Measurements from ENCODE around the gene SMIM1.

SMIM1 gene, protein sequence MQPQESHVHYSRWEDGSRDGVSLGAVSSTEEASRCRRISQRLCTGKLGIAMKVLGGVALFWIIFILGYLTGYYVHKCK

DNA sequence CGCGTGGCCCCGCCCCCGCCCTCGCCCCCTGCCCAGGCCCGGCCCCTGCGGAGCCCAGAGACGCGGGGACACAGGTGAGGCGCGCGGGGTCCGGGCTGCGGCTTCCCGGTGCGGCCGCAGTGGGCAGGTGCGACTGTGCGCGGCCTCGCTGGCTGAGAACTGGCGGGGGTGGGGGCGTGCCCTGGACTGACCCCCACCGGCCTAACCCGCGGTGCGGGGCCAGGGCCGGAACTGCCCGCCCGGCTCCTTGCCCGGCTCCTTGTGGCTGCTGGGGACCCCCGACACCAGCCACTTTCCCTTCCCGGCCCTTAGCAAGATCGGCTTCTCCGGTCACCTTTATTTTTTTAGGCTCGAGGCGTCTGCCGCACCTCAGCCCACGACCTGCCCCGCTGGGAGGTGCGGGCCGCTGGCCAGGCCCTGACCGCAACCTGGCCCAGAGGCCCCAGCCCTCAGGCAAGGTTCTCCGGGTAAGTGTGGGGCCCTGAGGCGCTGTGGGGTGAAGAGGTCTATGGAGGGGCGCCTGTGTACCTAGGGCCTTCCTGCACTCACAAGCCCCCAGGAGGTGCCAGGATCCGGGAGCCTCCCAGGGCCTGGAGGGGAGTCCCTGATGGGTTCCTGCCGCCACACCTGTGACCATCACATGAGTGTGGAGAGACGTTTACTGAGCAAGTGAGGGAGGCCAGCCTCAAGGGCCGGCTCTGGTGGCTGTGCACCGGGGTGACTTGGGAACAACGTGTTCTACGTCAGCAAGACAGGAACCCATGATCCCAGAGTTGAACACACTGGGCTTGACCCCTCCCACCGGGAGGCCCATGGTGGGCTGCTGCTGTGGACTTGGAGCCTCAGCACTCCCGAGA lies at the start of gene SMIM1:
TSS of gene SMIM1 (plus strand) at position 35 of the 857 bp plus-strand sequence. CDS start 2,625 bp downstream, outside the sequence.
- no peak for DNase-seq

DNA sequence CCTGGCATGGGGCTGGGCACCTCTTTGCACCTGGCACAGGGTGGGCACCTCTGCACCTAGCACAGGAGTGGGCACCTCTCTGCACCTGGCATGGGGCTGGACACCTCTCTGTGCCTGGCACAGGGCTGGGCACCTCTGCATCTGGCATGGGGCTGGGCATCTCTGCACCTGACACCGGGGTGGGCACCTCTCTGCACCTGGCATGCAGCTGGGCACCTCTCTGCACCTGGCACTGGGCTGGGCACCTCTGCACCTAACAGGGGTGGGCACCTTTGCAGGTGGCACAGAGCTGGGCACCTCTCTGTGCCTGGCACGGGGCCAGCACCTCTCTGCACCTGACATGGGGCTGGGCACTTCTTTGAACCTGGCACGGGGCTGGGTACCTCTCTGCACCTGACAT lies 49.7 kb upstream of the SMIM1 start:
- DNase-seq, result no peak

DNA sequence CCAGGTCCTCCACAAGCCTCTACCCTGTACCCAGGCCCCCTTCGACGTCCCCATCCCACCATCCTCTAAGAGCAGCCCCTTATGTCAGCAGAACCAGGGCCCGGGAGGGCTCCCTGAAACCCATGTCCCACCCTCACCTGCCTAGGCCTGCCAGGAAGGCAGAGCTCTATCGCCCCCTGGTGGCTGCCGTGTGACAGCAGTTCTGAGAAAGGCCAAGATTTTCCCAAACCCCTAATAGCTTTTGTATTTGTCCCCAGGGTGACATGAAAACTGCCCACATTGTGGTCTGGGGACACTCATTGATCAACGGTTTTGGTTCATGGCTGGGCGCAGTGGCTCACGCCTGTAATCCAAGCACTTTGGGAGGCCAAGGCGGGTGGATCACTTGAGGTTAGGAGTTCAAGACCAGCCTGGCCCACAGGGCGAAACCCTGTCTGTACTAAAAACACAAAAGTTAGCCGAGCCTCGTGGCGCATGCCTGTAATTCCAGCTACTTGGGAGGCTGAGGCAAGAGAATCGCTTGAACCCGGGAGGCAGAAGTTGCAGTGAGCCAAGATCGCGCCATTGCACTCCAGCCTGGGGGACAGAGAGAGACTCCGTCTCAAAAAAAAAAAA lies 48.0 kb upstream of the SMIM1 start:
- peak; percentile 39 for DNase-seq

DNA sequence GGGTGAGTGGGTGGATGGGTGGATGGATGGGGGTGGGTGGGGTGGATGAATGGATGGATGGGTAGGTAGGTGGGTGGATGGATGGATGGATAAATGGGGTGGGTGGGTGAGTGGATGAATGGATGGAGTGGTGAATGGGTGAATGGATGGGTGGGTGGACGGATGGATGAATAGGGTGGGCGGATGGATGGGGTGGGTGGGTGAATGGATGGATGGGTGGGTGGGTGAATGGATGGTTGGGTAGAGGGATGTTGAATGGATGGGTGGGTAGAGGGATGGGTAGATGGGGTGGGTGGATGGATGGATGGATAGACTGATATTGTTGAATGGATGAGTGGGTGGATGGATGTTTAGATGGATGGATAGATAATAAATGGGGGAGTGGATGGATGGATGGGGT lies 47.2 kb upstream of the SMIM1 start:
- no peak for DNase-seq

DNA sequence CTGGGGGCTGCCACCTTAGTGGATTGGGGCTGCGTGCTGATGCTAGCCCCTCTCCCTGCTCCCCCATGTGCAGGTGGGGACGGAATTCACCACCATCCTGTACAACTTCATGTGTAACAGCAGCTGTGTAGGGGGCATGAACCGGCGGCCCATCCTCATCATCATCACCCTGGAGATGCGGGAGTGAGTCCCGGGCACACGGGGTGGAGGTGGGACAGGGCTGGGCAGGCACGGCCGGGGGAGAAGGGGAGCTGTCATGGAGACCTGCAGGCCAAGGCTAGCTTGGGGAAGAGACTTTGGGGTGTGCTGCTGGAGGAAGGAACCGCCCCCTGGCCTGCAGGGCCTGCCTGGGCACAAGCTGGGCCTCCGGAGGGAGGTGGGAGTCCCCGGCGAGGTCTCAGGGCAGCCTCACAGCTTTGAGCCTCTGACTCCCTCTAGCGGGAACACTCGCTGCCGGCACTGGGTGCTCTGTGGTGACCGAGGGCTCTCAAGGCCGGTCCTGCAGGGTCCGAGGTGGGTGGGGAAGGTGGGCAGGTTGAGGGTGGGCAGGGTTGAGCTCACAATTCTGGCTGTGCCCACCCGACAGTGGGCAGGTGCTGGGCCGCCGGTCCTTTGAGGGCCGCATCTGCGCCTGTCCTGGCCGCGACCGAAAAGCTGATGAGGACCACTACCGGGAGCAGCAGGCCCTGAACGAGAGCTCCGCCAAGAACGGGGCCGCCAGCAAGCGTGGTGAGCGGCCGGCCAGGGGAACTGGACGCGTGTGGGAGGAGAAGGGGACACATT lies 45.3 kb upstream of the SMIM1 start:
- no peak for DNase-seq

DNA sequence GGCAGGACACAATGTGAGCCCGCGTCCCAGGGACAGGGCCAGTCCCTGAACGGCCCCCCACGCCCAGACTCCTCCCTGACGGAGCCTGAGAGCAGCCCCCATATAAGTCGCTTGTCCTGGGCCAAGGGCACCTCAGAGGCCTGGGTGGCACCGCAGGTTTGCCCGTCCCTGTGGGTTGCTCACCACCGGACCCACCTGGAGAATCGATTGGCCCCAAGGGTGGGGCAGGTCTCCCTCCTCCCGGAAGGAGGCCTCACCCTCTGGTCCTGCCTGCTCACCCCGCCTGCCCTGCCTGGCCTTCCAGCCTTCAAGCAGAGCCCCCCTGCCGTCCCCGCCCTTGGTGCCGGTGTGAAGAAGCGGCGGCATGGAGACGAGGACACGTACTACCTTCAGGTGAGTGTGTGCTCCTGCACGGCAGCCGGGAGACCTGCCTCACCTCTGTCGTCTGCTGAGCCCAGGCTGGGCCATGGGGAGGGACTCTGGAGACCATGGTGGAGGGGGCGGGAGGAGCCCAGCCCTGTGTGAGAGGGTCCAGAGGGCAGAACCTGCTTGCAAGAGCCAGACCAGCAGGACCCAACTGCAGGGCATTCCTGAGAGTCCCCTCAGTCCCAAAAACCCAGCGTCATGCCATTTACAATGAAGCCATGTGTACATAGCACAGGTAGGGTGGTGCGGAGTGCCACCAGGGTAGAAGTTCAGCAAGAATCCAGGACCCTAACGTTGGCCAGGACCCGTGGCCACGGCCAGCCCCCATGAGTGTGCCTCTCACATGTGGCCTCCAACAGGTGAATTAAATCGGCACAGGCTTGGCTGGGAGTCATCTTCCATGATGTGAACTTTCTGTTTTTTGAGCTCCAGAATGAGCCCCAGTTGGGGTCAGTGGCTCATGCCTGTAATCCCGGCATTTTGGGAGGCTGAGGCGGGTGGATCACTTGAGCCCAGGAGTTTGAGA lies 44.4 kb upstream of the SMIM1 start:
- no peak for DNase-seq

DNA sequence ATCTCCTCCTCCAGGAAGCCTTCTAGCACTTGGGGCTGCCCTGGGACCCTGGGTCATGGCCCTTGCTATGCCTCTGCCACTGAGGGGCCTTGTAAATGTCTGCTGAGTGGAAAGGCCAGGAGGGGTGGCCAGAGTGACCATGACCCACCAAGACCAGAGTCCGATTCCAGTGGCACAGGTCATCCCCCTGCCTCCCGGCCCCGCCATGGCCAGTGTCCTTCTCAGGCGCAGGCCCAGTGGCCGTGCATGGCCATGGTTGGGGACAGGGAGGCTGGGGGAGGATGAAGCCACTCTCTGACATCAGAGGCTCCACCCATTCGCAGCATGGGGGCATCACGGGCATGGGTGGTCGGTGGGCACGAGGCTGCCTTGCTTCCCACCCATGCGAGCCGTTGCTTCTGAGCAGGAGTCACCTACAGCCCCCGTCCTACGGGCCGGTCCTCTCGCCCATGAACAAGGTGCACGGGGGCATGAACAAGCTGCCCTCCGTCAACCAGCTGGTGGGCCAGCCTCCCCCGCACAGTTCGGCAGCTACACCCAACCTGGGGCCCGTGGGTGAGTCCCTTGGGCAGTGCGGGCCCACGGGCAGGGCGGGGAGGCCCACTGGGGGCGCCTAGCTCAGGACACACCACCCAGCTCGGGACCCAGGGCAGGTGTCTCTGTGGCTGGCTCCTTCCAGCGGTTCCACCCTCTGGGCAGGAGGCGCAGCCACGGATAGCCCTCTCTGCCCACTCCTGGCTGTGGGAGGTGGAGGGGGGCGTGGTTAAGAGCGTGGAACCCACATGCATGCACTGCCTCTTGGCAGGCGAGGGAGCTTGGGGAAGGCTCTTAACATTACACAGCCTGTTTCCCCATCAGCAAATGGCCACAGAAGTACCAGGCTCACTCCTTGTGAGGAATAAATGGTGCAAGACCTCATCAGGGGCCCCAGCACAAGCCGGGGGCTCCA lies 42.7 kb upstream of the SMIM1 start:
- no peak for DNase-seq

DNA sequence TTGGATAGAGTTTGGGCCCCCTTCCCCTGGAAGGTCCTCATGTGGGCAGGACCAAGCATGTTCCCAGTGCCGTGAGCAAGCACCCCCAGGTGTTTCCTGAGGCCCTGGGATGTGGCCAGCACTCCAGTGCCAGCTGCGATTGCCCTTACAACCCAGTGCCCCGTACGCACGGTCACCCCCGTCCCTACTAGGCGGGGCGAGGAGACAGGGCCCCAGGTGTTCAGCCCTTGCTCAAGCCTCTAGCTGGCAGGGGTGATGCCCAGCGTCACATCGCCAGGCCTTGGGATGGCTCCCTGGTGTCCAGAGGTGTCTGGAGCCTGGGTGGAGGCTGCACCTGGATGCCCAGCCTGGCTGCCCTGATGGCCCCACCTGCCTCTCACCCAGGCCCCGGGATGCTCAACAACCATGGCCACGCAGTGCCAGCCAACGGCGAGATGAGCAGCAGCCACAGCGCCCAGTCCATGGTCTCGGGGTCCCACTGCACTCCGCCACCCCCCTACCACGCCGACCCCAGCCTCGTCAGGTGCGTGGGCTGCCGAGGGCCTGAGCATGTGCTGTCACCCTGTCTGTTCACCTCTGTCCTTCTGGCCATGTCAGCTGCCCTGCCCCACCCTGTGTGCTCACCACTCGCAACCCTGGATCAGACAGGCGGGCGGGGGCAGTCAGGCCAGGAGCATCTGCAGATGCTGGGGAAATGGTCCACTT lies 41.9 kb upstream of the SMIM1 start:
- no peak for DNase-seq

DNA sequence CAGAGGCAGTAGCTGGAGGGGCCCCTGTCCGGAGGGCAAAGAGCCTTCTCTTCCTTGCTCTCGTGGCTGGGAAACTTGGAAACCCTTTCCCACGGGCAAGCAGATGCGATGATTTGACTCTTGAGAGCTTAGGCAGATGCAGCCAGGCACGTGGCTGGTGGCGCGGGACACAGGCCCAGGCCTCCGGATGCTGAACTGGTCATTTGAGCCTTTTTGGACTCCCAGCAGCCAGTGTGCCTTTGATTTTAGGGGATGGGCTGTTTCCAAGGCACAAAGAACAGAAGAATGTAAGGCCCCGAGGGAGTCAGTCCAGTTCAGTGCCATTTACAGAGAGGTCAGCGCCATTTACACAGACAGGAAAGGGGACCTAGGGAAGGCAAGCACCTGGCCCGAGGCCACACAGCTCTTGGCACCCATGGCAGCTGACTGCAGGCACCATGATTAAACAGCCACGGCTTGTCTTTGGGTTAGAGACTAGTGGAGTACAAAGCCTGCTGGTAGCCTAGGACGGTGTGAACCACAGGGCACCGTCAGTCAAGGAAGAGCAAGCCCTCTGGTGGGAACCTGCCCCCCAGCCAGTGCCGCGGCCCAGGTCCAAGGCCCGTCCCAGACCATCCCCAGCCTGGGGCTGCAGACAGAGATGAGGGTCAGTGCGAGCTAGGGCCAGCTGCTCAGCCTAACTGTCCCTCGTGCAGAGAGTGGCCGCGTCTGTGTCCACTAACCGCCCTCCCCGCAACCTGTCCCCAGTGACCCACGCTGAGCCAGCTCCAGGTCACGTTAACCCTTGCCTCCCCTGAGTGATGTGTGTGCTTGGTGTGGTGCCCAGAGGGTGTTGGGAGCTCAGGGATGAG lies 40.7 kb upstream of the SMIM1 start:
- DNase-seq, result no peak

DNA sequence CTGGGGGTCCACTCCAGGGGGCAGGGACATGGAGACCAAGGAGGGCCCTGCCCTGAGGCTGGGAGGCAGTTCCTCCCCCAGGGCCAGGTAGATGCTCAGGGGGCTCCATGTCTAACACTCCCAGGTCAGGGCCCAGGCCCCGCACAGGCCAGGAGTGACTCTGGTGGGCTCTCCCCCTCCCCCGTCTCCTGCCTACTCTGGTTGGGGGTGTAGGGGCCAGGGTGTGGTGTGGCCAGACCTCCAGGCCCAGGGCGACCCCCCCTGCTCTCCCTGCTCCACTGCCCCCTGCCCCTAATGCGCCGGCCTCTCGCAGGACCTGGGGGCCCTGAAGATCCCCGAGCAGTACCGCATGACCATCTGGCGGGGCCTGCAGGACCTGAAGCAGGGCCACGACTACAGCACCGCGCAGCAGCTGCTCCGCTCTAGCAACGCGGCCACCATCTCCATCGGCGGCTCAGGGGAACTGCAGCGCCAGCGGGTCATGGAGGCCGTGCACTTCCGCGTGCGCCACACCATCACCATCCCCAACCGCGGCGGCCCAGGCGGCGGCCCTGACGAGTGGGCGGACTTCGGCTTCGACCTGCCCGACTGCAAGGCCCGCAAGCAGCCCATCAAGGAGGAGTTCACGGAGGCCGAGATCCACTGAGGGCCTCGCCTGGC lies 40.0 kb upstream of the SMIM1 start:
- DNase-seq, result no peak

DNA sequence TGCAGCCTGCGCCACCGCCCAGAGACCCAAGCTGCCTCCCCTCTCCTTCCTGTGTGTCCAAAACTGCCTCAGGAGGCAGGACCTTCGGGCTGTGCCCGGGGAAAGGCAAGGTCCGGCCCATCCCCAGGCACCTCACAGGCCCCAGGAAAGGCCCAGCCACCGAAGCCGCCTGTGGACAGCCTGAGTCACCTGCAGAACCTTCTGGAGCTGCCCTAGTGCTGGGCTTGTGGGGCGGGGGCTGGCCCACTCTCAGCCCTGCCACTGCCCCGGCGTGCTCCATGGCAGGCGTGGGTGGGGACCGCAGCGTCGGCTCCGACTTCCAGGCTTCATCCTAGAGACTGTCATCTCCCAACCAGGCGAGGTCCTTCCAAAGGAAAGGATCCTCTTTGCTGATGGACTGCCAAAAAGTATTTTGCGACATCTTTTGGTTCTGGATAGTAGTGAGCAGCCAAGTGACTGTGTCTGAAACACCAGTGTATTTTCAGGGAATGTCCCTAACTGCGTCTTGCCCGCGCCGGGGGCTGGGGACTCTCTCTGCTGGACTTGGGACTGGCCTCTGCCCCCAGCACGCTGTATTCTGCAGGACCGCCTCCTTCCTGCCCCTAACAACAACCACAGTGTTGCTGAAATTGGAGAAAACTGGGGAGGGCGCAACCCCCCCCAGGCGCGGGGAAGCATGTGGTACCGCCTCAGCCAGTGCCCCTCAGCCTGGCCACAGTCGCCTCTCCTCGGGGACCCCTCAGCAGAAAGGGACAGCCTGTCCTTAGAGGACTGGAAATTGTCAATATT lies 39.3 kb upstream of the SMIM1 start:
- no peak for DNase-seq

DNA sequence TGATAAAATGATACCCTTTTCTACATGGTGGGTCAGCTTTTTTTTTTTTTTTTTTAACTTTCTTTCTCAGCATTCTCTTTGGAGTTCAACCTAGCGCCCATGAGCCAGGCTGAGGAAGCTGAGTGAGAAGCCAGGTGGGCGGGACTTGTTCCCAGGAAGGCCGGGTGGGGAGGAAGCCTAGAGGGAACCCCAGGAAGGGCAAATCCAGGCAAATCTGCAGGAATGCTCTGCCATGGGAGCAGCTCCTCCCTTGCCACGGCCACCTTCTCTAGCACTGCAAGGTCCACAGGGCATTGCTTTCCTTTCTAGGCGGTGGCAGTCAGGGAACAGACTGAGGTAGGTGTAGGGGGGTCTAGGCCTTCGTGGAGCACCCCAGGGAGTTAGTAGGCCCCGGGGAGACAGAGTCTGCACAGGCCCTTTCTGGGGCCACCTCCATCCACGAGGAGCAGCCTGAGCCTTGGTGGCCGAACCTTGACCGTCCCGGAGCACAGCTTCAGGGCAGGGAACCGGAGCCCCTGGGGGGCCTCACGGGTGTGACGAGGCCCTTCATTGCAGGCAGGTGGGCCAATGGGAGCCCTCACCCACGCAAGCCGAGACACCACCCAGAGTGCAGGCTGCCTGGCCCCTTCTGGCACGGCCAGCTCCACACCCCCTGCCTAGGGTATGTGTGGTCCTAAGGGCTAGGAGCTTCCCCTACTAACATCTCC lies 38.5 kb upstream of the SMIM1 start:
- no peak for DNase-seq

DNA sequence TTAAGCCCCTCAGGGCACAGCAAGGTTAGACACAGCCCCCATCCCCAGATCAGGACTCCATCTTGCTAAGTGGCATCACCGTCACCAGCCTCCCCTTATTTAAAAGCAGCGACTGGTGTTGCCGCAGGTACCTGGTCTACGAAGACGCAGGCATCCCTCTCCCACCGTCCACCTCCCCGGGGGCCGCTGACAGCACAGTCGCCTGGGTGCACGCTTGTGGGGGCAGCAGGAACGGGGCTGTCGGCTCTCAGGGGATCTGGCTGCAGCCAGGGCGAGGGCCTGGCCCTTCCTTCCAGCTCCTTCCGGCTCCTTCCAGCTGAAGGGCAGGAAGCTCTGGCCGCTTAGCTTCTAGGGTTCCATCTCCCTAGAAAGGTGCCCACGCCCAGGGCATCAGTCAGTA lies 37.9 kb upstream of the SMIM1 start:
- no peak for DNase-seq

DNA sequence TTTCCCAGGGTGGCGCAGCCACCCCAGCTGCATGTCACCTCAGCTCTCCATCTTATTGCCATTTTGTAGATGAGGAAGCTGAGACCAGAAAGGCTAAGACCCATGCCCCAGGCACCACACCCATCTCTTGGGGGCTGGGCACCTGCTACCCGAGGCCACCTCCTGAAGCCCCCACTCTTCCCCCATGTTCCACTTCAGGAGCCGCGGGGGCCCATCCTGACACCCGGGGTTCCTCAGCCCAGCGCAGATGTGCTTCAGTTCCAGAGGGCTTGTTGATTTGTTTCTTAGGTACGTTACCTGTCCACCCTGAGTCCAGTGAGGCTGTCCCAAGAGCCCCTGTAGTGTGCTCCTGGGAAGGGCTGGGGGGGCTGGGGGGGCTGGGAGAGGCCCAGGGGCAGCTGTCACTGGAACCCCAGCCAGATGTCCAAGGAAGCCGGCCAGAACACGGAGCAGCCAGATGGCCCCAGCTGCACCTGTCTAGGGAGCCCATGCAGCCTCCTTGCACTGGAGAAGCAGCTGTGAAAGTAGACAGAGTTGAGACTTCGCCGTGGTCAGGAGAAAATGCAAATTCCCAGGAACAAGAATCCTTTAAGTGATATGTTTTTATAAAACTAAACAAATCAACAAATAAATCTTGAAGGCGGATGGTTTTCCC lies 37.4 kb upstream of the SMIM1 start:
- no peak for DNase-seq

DNA sequence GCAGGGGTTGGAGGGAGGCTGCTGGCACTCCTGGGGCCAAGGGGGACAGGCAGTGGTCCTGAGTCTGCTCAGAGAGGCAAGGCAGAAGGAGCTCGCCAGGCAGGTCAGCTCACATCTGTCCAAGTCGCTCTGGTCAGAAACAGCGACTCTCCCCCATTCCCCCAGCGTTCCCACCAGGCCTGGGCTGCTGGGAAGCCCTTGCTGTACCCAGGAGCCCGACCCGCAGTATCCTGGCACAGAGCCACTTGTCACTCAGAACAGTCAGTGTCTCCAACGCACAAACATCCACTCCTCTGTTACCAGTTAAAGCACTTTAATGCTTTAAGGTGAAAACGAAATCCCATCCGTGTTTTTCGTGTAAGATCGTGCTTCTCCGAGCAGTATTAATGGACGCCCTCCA lies 36.9 kb upstream of the SMIM1 start:
- DNase-seq, result no peak

DNA sequence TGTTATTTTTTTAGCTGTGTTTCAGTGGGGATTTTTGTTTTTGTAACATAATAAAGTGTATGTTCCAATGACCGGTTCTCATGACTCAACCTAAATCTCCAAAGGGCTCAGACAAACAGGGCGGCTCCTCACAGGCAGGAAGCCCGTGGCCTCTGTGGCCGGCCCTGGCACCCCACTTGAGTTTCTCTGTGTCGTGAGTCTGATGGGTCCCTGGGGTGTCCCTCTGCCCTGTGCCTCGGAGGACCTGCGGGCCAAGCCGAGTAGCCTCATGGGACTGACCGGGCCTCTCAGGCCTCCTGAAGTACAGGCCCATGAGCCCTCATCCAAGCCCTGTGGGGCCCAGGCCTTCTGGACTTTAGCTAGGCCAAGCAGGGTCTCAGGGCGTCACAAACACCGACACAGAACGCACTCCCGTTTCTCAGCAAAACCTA lies 36.4 kb upstream of the SMIM1 start:
- no peak for DNase-seq

DNA sequence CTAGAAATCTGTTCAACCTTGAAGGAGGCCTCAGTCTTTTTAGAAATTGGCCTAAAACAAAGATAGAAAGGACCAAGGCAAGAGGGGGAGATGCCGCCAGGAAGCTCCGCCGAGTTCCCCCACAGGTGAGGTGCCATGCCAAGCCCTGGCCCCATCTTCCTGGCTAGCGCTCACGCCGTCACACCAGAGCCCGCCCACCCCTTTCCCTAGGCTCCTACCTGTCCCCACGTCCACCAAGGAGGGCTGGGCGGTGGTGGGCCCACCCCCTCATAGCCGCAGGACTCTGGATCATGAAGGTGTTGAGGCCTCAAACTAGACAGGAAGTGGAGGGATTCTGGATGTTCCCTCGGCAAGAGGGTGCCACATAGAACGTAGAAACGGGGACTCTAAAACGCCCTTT lies 35.8 kb upstream of the SMIM1 start:
- DNase-seq, result no peak

Measured in NCI-H510A treated with DMSO at 0.1 percent for 48 hours (cell line).